IPS-18c (cell line): ENCODE results near the gene DDX46.
"Not testable (repeated sequence)": the region's sequence is repeated elsewhere in the genome, so short reads cannot be mapped to it uniquely, and the experiment has no call there.

Experiments
- H3K4me3 ChIP-seq: 2 replicates; pipeline ENCODE4 v1.7.0; 2013; ENCODE audit warnings: low read depth, mild to moderate bottlenecking, low read length, moderate library complexity; ENCODE audit not compliant: insufficient read depth
- H3K9me3 ChIP-seq: one replicate; pipeline ENCODE4 v1.6.1; 2013; ENCODE audit warnings: mild to moderate bottlenecking, low read length, moderate library complexity; ENCODE audit not compliant: control insufficient read depth, insufficient read depth

The DDX46 gene

GRCh38 chr5:134758504-134759341 is at the start of gene DDX46:
Gene DDX46, plus strand, starts transcription at chr5:134758779. Its CDS starts 160 bp downstream, at chr5:134758939.
- no peaks in the 10 kb centered on the region for H3K9me3 ChIP-seq
- peak within 1 kb of the TSS; percentile 88 for H3K4me3 ChIP-seq

GRCh38 chr5:134714120-134714519 is 44.5 kb upstream of the DDX46 start:
- H3K4me3 ChIP-seq: no peak overlapping the region
- no peaks in the 10 kb centered on the region for H3K9me3 ChIP-seq

GRCh38 chr5:134714541-134714940 is 44.0 kb upstream of the DDX46 start:
- H3K4me3 ChIP-seq: no peak overlapping the region

GRCh38 chr5:134715466-134715865 is 43.1 kb upstream of the DDX46 start:
- H3K9me3 ChIP-seq: not testable (repeated sequence)

More at GRCh38 chr5:134714541-134714940, 44.0 kb upstream of the DDX46 start:
- H3K9me3 ChIP-seq: no peaks in the 10 kb centered on the region

GRCh38 chr5:134724872-134725271 is 33.7 kb upstream of the DDX46 start:
- no peak overlapping the region for H3K4me3 ChIP-seq
- no peaks in the 10 kb centered on the region for H3K9me3 ChIP-seq

More at GRCh38 chr5:134715466-134715865, 43.1 kb upstream of the DDX46 start:
- H3K4me3 ChIP-seq: not testable (repeated sequence)

GRCh38 chr5:134732819-134733218 is 25.8 kb upstream of the DDX46 start:
- Histone ChIP-seq H3K4me3 (no peak overlapping the region), H3K9me3 (no peaks in the 10 kb centered on the region)

- Histone ChIP-seq H3K4me3 (no peak overlapping the region), H3K9me3 (no peaks in the 10 kb centered on the region)
These were observed 23.3 kb upstream of the DDX46 start for GRCh38 chr5:134735243-134735642.

- Histone ChIP-seq H3K4me3 (no peak overlapping the region), H3K9me3 (no peaks in the 10 kb centered on the region)
These were observed 22.3 kb upstream of the DDX46 start for GRCh38 chr5:134736173-134736812.

- H3K4me3 ChIP-seq: peak within 1 kb of the TSS; percentile 95
These were observed 20.2 kb upstream of the DDX46 start, which contains the start of gene CAMLG for GRCh38 chr5:134738133-134738962. Gene CAMLG, plus strand, starts transcription at chr5:134738548. Its CDS starts 73 bp downstream, at chr5:134738621.

GRCh38 chr5:134738963-134739661 is 19.5 kb upstream of the DDX46 start:
- peak overlapping the region; percentile 95 for H3K4me3 ChIP-seq

More at GRCh38 chr5:134738133-134738962, 20.2 kb upstream of the DDX46 start, which contains the start of gene CAMLG:
- H3K9me3 ChIP-seq: no peaks in the 10 kb centered on the region

GRCh38 chr5:134741052-134741451 is 17.5 kb upstream of the DDX46 start:
- Histone ChIP-seq H3K4me3 (no peak overlapping the region; the same call in none of the 2 replicates), H3K9me3 (no peaks in the 10 kb centered on the region)

More at GRCh38 chr5:134738963-134739661, 19.5 kb upstream of the DDX46 start:
- H3K9me3 ChIP-seq: no peaks in the 10 kb centered on the region

- Histone ChIP-seq H3K9me3 (no peaks in the 10 kb centered on the region), H3K4me3 (no peak overlapping the region)
These were observed 16.4 kb upstream of the DDX46 start for GRCh38 chr5:134742134-134742533.

GRCh38 chr5:134749415-134749814 is 9.2 kb upstream of the DDX46 start:
- H3K9me3 ChIP-seq: no peaks in the 10 kb centered on the region
- H3K4me3 ChIP-seq: no peak overlapping the region

- Histone ChIP-seq H3K4me3 (peak overlapping the region; percentile 88; the same call in 1 of the 2 replicates), H3K9me3 (no peaks in the 10 kb centered on the region)
These were observed 439 bp upstream of the DDX46 start for GRCh38 chr5:134758176-134758503.

- not testable (repeated sequence) for H3K4me3 ChIP-seq, H3K9me3 ChIP-seq
These were observed 9.1 kb downstream of the DDX46 start for GRCh38 chr5:134767528-134768291.

- no peaks in the 10 kb centered on the region for H3K9me3 ChIP-seq
- no peak overlapping the region for H3K4me3 ChIP-seq
These were observed 10.6 kb downstream of the DDX46 start for GRCh38 chr5:134769206-134769605.
